DOHH2 (cell line): ENCODE measurements around the gene PCDHA2.

Source experiments
- H3F3A ChIP-seq: fragments of 200-600 bp; sonication (generic), shearing (Covaris generic); 2 replicates; pipeline ENCODE4 v1.6.0; 2016; ENCODE audit warnings: antibody characterized with exemption, mild to moderate bottlenecking; ENCODE audit not compliant: control insufficient read depth, insufficient read depth
- H3K27ac ChIP-seq: fragments of 200-600 bp; sonication (generic); 2 replicates; pipeline ENCODE4 v1.5.1; 2014; ENCODE audit warnings: low read depth, mild to moderate bottlenecking, low read length, moderate library complexity
- H3K27me3 ChIP-seq: fragments of 200-600 bp; sonication (generic); 2 replicates; pipeline ENCODE4 v1.6.1; 2014; ENCODE audit warnings: mild to moderate bottlenecking, low read length, mixed read lengths; ENCODE audit not compliant: control insufficient read depth
- H3K36me3 ChIP-seq: fragments of 200-600 bp; sonication (generic); 2 replicates; pipeline ENCODE4 v1.6.1; 2014; ENCODE audit warnings: mild to moderate bottlenecking, low read length, moderate library complexity, mixed read lengths; ENCODE audit not compliant: control insufficient read depth
- H3K4me1 ChIP-seq: fragments of 200-600 bp; sonication (generic); 2 replicates; pipeline ENCODE4 v1.6.1; 2014; ENCODE audit warnings: mild to moderate bottlenecking, low read length, mixed read lengths; ENCODE audit not compliant: control insufficient read depth
- H3K4me2 ChIP-seq: fragments of 200-600 bp; sonication (generic); 2 replicates; pipeline ENCODE4 v1.6.0; 2014; ENCODE audit warnings: mild to moderate bottlenecking, low read length, moderate library complexity
- H3K4me3 ChIP-seq: fragments of 200-600 bp; sonication (generic); 2 replicates; pipeline ENCODE4 v1.5.1; 2014; ENCODE audit warnings: mild to moderate bottlenecking, low read length, mixed read lengths
- H3K79me2 ChIP-seq: fragments of 200-600 bp; sonication (generic); 2 replicates; pipeline ENCODE4 v1.6.1; 2014; ENCODE audit warnings: mild to moderate bottlenecking, low read length, mixed read lengths; ENCODE audit not compliant: control insufficient read depth
- H3K9me2 ChIP-seq: fragments of 200-600 bp; sonication (generic); replicated peaks from 2 replicates; pipeline ENCODE4 v1.6.1; 2014; ENCODE audit warnings: mild to moderate bottlenecking, low read length, mixed read lengths; ENCODE audit not compliant: control insufficient read depth
- H3K9me3 ChIP-seq: fragments of 200-600 bp; sonication (generic); 2 replicates; pipeline ENCODE4 v1.6.1; 2014; ENCODE audit warnings: antibody characterized with exemption, low read length, mixed read lengths; ENCODE audit not compliant: control insufficient read depth, insufficient read depth
- H4K20me1 ChIP-seq: fragments of 200-600 bp; sonication (generic); 2 replicates; pipeline ENCODE4 v1.6.0; 2014; ENCODE audit warnings: low read depth, mild to moderate bottlenecking, antibody characterized with exemption, low read length, moderate library complexity; ENCODE audit not compliant: control insufficient read depth, insufficient read depth
- CTCF ChIP-seq: fragments of 200-600 bp; sonication (generic); IDR thresholded peaks from one replicate; pipeline ENCODE4 v1.5.1; 2014; ENCODE audit warnings: antibody characterized with exemption, mild to moderate bottlenecking, low read depth, low read length; ENCODE audit not compliant: poor library complexity, severe bottlenecking
- EZH2phosphoT487 ChIP-seq: fragments of 200-600 bp; sonication (generic); IDR thresholded peaks from 2 replicates; pipeline ENCODE4 v1.6.1; 2017; ENCODE audit warnings: borderline replicate concordance, mild to moderate bottlenecking, antibody characterized with exemption, low read length, moderate library complexity, mixed read lengths

PCDHA2 gene

GRCh38 chr5:140794595-140795258 lies at the start of gene PCDHA2:
TSS of gene PCDHA2 (plus strand) at chr5:140794852.
- Histone ChIP-seq H4K20me1 (no peaks in the 10 kb centered on the region), H3K9me3 (no peaks in the 10 kb centered on the region; the same call in 1 of the 2 replicates), H3K4me1 (no peaks in the 10 kb centered on the region), H3K4me2 (no peak within 1 kb of the TSS), H3K9me2 (no peaks in the 10 kb centered on the region), H3K36me3 (no peaks in the 10 kb centered on the region), H3K27me3 (no peaks in the 10 kb centered on the region), H3K79me2 (no peaks in the 10 kb centered on the region), H3K27ac (no peak within 1 kb of the TSS), H3K4me3 (no peak within 1 kb of the TSS), H3F3A (no peaks in the 10 kb centered on the region)
- TF ChIP-seq EZH2phosphoT487 = no peak
- TF ChIP-seq CTCF = peak; percentile 26

DNA sequence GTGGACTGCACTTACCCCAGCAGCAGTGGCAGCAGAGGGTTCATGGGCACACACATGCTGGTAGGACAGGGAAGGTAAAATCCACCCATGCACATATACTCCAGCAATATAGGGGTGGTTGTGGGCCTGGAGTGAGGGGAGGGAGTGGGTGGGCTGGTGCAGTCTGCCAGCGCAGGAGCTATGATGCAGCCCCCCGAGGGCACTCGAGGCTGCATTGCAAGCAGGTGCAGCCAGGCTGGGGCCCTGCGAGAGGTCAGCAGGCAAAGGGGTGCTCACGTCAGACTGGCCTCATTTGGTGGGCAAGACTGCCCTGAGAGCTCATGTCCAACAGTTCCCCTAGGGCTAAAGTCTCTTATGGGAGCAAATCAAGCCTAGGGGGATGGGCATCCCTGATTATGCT lies 41.1 kb upstream of the PCDHA2 start:
- no peaks in the 10 kb centered on the region for H3K4me1 ChIP-seq
- no peaks in the 10 kb centered on the region for H3K9me2 ChIP-seq
- no peaks in the 10 kb centered on the region for H4K20me1 ChIP-seq
- H3K4me3 ChIP-seq = no peak overlapping the region
- no peak overlapping the region for H3K4me2 ChIP-seq
- no peaks in the 10 kb centered on the region for H3F3A ChIP-seq
- no peak overlapping the region for H3K27ac ChIP-seq
- H3K79me2 ChIP-seq = no peaks in the 10 kb centered on the region
- H3K36me3 ChIP-seq = no peaks in the 10 kb centered on the region
- H3K27me3 ChIP-seq = no peaks in the 10 kb centered on the region
- TF ChIP-seq EZH2phosphoT487 (no peak), CTCF (no peak)
- peaks cover 9% of the 10 kb centered on the region for H3K9me3 ChIP-seq

DNA sequence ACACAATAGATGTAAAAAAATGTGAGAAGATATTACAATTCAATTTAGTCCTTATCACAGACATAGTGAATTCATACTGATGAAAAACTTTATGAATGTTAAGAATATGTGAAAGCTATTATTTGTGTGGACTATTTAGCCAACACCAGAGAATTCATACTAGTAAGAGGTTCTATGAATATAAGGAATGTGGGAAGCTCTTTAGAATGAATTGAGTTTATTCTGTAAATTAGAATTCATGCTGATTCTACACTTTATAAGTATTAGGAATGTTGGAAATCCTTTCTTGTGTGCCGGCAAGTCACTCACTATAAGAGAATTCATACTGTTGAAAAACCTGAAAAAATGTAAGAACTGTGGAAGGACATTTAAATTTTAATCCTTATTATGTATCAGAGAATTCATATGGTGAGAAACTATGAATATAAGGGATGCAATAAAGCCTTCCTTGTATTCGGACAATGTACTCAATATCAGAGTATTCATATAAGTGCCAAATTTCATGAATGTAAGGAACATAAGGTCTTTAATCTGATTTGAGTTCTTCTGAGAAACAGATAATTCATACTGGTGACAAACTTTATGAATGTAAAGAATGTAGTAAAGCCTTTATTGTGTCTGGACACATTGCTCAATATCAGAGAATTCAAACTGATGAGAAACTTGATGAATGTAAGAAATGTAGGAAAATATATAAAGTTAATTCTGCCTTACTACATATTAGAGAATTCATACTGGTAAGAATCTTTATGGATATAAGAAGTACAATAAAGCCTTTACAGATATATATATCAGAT lies 30.3 kb upstream of the PCDHA2 start:
- no peaks in the 10 kb centered on the region for H3K36me3 ChIP-seq
- no peak for TF ChIP-seq EZH2phosphoT487
- TF ChIP-seq CTCF = no peak
- no peaks in the 10 kb centered on the region for H4K20me1 ChIP-seq
- H3K27me3 ChIP-seq = no peaks in the 10 kb centered on the region
- no peaks in the 10 kb centered on the region for H3K9me2 ChIP-seq
- no peaks in the 10 kb centered on the region for H3F3A ChIP-seq
- H3K4me2 ChIP-seq = no peak overlapping the region
- no peaks in the 10 kb centered on the region for H3K79me2 ChIP-seq
- peaks cover 45% of the 10 kb centered on the region for H3K9me3 ChIP-seq
- H3K4me3 ChIP-seq = no peak overlapping the region
- no peaks in the 10 kb centered on the region for H3K4me1 ChIP-seq
- H3K27ac ChIP-seq = no peak overlapping the region
